HepG2 (cell line): ENCODE measurements around the gene CTDSPL2. TPM values are rescaled to one million over a fixed set of nuclear protein-coding genes. Genes with fewer than 3 reads are reported as not detected.

Source experiments
- ATAC-seq: fragments of 200-7000 bp; cut with Tn5 transposase; 3 replicates; pipeline ENCODE4 v1.9.1; 2020; ENCODE audit warnings: mild to moderate bottlenecking, moderate library complexity
- BruUV-seq: library from RNA; stranded (reverse); fragments of 400-500 nt; replicated peaks from 2 replicates; lab custom pipeline; 2021; lab: Mats Ljungman, UMichigan
- CTCF ChIA-PET: fragments of 300-600 bp; formaldehyde crosslinking; extraction: SDS; loops from one replicate; lab custom pipeline; 2021; ENCODE audit warnings: low total read pairs, inconsistent platforms, low intra/inter-chr PET ratio; lab: Yijun Ruan, JAX
- POLR2A ChIA-PET: fragments of 350-600 bp; sonication (Branson Sonifier 250); formaldehyde crosslinking; loops from one replicate; lab custom pipeline; 2020; ENCODE audit warnings: antibody characterized with exemption, inconsistent platforms; lab: Yijun Ruan, JAX
- DNase-seq: peaks from one replicate; pipeline ENCODE4 v3.0.0-alpha.2; 2015; ENCODE audit warnings: low spot score
- FAIRE-seq: peaks from 3 replicates; lab custom pipeline; 2011; peaks lifted over from hg19 to GRCh38; lab: Jason Lieb, UNC
- H2AFZ ChIP-seq: one replicate; pipeline ENCODE4 v1.6.1; 2011; ENCODE audit warnings: low read length, inconsistent platforms
- H3K27ac ChIP-seq: fragments of 300-600 bp; 3 replicates; pipeline ENCODE4 v1.8.0; 2011; ENCODE audit warnings: mixed run types, mild to moderate bottlenecking, mixed read lengths, low read length, inconsistent platforms; ENCODE audit not compliant: insufficient read depth; ENCODE audit errors: extremely low read length
- H3K27me3 ChIP-seq, 2 experiments: fragments of 200-600 bp in 1 of 2; 2 replicates in 1 of 2; 3 replicates in 1 of 2; pipeline versions ENCODE4 v1.6.0 to v1.8.0; 2011; ENCODE audit warnings: low read length in 2 of 2, mild to moderate bottlenecking in 2 of 2, moderate library complexity in 2 of 2, inconsistent platforms in 1 of 2; ENCODE audit not compliant: insufficient read depth in 2 of 2, control insufficient read depth in 1 of 2
- H3K36me3 ChIP-seq, 2 experiments: fragments of 200-600 bp in 1 of 2; replicated peaks in 1 of 2; 2 replicates in 1 of 2; 3 replicates in 1 of 2; pipeline versions ENCODE4 v1.5.1 to v1.8.0; 2011; ENCODE audit warnings: low read length in 2 of 2, inconsistent platforms in 1 of 2; ENCODE audit not compliant: insufficient read depth in 2 of 2, control insufficient read depth in 1 of 2
- H3K4me1 ChIP-seq: 2 replicates; pipeline ENCODE4 v1.5.1; 2012; ENCODE audit warnings: low read length, inconsistent platforms; ENCODE audit not compliant: insufficient read depth
- H3K4me2 ChIP-seq: 2 replicates; pipeline ENCODE4 v1.6.0; 2011; ENCODE audit warnings: low read depth, low read length, inconsistent platforms
- H3K4me3 ChIP-seq, 3 experiments: fragments of 200-600 bp in 1 of 3; sonication (generic), shearing (Covaris generic) in 1 of 3; replicated peaks in 1 of 3; 2 replicates each; pipeline ENCODE4 v1.5.1; 2011 to 2016; ENCODE audit warnings: low read length in 3 of 3, inconsistent platforms in 2 of 3, low read depth in 2 of 3, mild to moderate bottlenecking in 2 of 3, control low read depth in 1 of 3, mixed read lengths in 1 of 3; ENCODE audit not compliant: insufficient read depth in 1 of 3
- H3K79me2 ChIP-seq: one replicate; pipeline ENCODE4 v1.6.1; 2011; ENCODE audit warnings: low read length, inconsistent platforms; ENCODE audit not compliant: insufficient read depth
- H3K9ac ChIP-seq: 2 replicates; pipeline ENCODE4 v1.6.0; 2011; ENCODE audit warnings: mild to moderate bottlenecking, low read depth, low read length, inconsistent platforms; ENCODE audit not compliant: insufficient read depth
- H3K9me3 ChIP-seq: 2 replicates; pipeline ENCODE4 v1.5.1; 2012; ENCODE audit warnings: mild to moderate bottlenecking, low read length
- H4K20me1 ChIP-seq: 2 replicates; pipeline ENCODE4 v1.6.0; 2011; ENCODE audit warnings: inconsistent platforms, mild to moderate bottlenecking, low read length, moderate library complexity; ENCODE audit not compliant: insufficient read depth
- CREM ChIP-seq, 2 experiments: sonication (generic) in 1 of 2; formaldehyde crosslinking in 1 of 2; IDR thresholded peaks; 2 replicates each; pipeline versions ENCODE4 v1.4.0 to v1.6.1; 2016 to 2020; ENCODE audit warnings: antibody characterized with exemption in 1 of 2, mild to moderate bottlenecking in 1 of 2, missing genetic modification reagents in 1 of 2
- FOXK1 ChIP-seq: sonication (generic); formaldehyde crosslinking; IDR thresholded peaks from 2 replicates; pipeline ENCODE4 v1.4.0; 2020; ENCODE audit warnings: low read depth, missing genetic modification reagents, borderline replicate concordance
- GABPB1 ChIP-seq: IDR thresholded peaks from 2 replicates; pipeline ENCODE4 v1.6.1; 2016; ENCODE audit warnings: mild to moderate bottlenecking, missing genetic modification reagents, moderate library complexity, missing compliant biosample characterization
- NFKBIZ ChIP-seq: IDR thresholded peaks from 2 replicates; pipeline ENCODE4 v1.6.1; 2018; ENCODE audit warnings: missing genetic modification reagents, missing compliant biosample characterization
- PHF21A ChIP-seq: sonication (generic); formaldehyde crosslinking; IDR thresholded peaks from 2 replicates; pipeline ENCODE4 v1.5.0; 2020; ENCODE audit warnings: mild to moderate bottlenecking, missing genetic modification reagents
- ZNF260 ChIP-seq: sonication (generic); formaldehyde crosslinking; IDR thresholded peaks from 2 replicates; pipeline ENCODE4 v1.4.0; 2020; ENCODE audit warnings: missing genetic modification reagents, low read depth, mild to moderate bottlenecking, borderline replicate concordance
- ZNF3 ChIP-seq: IDR thresholded peaks from 2 replicates; pipeline ENCODE4 v1.7.0; 2017; ENCODE audit warnings: inconsistent platforms
- ZNF724P ChIP-seq: sonication (generic); formaldehyde crosslinking; IDR thresholded peaks from 2 replicates; pipeline ENCODE4 v1.8.0; 2022; ENCODE audit warnings: missing genetic modification reagents, borderline replicate concordance
- ZNF879 ChIP-seq: sonication (generic); formaldehyde crosslinking; IDR thresholded peaks from 2 replicates; pipeline ENCODE4 v1.8.1; 2023; ENCODE audit warnings: missing genetic modification reagents
- ZSCAN25 ChIP-seq: sonication (generic); formaldehyde crosslinking; IDR thresholded peaks from 2 replicates; pipeline ENCODE4 v1.8.0; 2022; ENCODE audit warnings: mild to moderate bottlenecking, missing genetic modification reagents
- WGBS: methylation state at CpG from one replicate; pipeline ENCODE4 v1.1.6; 2017; ENCODE audit warnings: low lambda C conversion rate; 5-methylcytosine and 5-hydroxymethylcytosine counted together
- in situ Hi-C: cut with HindIII; loops from 2 replicates; pipeline ENCODE4 v1.10.0; 2017; ENCODE audit warnings: low pct_unique_long_range_greater_than_20kb; ENCODE audit not compliant: extremely low pct_ligation_motif_present
- intact Hi-C: fragments of 100-400 bp; cut with micrococcal nuclease; formaldehyde crosslinking; loops from one replicate; pipeline ENCODE4 v1.10.0; 2022; ENCODE audit not compliant: unreplicated experiment
- polyA plus RNA-seq, 8 experiments: library from polyadenylated mRNA; depleted of rRNA in 3 of 8; stranded (reverse) in 7 of 8; unstranded in 1 of 8; fragments of >200 nt; fragmentation: Illumina TruSeq in 4 of 8; extraction: Trizol in 4 of 8; gene quantifications; 2 replicates each; pipeline versions ENCODE4 v1.2.1 to v1.2.3, GENCODE V29; 2011 to 2016; ENCODE audit warnings: low read depth in 4 of 8, missing spikeins in 1 of 8, mixed read lengths in 1 of 8; ENCODE audit not compliant: insufficient read depth in 1 of 8
- total RNA-seq, 5 experiments: library from RNA; depleted of rRNA; stranded (reverse); fragments of >200 nt; fragmentation: Illumina TruSeq; extraction: Trizol; gene quantifications; 2 replicates each; pipeline ENCODE4 v1.2.3, GENCODE V29; 2016; ENCODE audit warnings: low read depth in 1 of 5
- TF ChIP-seq, protein P1 (sequence below): IDR thresholded peaks from 2 replicates; pipeline ENCODE4 v1.6.1; 2012; ENCODE audit warnings: low read depth, low read length, improper control_type of control experiment
- TF ChIP-seq, protein P2 (sequence below): sonication (generic); formaldehyde crosslinking; IDR thresholded peaks from 2 replicates; pipeline ENCODE4 v1.8.0; 2022; ENCODE audit warnings: missing genetic modification reagents, mild to moderate bottlenecking, inconsistent platforms, borderline replicate concordance
- TF ChIP-seq, protein P3 (sequence below): sonication (generic); formaldehyde crosslinking; IDR thresholded peaks from 2 replicates; pipeline ENCODE4 v1.5.0; 2020; ENCODE audit warnings: mild to moderate bottlenecking, missing genetic modification reagents

CTDSPL2 gene
- total and polyA plus RNA-seq, 2 of the 13 experiments (the other 11 are each of a cell fraction or from before 2014, with no cell fraction given) = 37.4 to 56.2 TPM

DNA sequence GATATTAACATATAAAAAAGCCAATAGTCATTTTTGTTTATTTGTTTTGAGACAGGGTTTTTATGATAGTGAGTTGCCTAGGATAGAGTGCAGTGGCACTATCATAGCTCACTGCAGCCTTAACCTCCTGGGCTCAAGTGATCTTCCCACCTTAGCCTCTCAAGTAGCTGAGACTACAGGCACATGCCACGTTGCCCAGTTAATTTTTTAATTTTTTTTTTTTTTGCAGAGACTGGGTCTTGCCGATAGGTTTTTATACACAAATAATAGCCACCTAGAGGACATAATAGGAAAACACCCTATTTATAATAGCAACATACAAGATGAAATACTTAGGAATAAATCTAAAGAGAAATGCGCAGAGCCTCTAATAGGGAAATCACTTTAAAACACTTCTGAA lies 122.8 kb downstream of the CTDSPL2 start:
- Histone ChIP-seq H3K27ac (no peak overlapping the region), H4K20me1 (peaks cover 6% of the 10 kb centered on the region), H3K4me3 (no peak overlapping the region), H3K9ac (no peak overlapping the region), H3K36me3 (peaks cover 16 to 53% of the 10 kb centered on the region in 2 experiments), H3K4me2 (no peak overlapping the region), H3K9me3 (no peaks in the 10 kb centered on the region), H2AFZ (no peak overlapping the region), H3K27me3 (no peaks in the 10 kb centered on the region), H3K4me1 (no peaks in the 10 kb centered on the region), H3K79me2 (peaks cover 43% of the 10 kb centered on the region)
- DNase-seq (no peak), FAIRE-seq (no peak), ATAC-seq (no peak)
- in situ Hi-C loops (no loop called here), intact Hi-C loops (no loop called here)
- CTCF ChIA-PET = interaction anchor here (1.1 kb wide), 1 partner anchor 13 kb away, joined by 3 read pairs; the partner anchor contains the start of gene EIF3J
- TF ChIP-seq ZNF260 (CRISPR knock-in tag) (no peak), PHF21A (CRISPR knock-in tag) (no peak), FOXK1 (CRISPR knock-in tag) (no peak)
- TF ChIP-seq, protein P1, sequence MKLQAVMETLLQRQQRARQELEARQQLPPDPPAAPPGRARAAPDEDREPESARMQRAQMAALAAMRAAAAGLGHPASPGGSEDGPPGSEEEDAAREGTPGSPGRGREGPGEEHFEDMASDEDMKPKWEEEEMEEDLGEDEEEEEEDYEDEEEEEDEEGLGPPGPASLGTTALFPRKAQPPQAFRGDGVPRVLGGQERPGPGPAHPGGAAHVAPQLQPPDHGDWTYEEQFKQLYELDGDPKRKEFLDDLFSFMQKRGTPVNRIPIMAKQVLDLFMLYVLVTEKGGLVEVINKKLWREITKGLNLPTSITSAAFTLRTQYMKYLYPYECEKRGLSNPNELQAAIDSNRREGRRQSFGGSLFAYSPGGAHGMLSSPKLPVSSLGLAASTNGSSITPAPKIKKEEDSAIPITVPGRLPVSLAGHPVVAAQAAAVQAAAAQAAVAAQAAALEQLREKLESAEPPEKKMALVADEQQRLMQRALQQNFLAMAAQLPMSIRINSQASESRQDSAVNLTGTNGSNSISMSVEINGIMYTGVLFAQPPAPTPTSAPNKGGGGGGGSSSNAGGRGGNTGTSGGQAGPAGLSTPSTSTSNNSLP = peak; percentile 82
- POLR2A ChIA-PET = interaction anchor here (1.6 kb wide), 1 partner anchor 13 kb away, joined by 6 read pairs; the partner anchor contains the start of gene EIF3J
- BruUV-seq = no TSS peak
- 89% methylated on average over 3 of the region's 3 CpGs for WGBS

DNA sequence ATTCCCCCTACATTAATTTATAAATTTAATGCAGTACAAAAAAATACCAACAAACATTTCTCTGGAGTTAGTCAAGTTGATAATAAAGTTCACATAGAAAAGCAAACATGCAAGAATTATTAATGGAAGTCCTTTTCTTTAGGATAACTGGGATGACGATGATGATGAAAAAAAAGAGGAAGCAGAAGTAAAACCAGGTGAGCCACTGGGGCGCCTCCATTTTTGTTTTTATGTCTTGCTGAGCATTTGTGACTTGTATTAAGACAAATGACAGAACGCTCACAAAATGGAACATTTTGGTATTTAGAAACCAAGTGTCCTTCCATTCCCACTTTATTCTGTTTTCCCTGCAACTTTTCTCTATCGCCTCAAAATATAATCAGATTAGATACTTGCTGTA lies 123.3 kb downstream of the CTDSPL2 start:
- Histone ChIP-seq H2AFZ (no peak overlapping the region), H3K4me3 (no peak overlapping the region), H3K4me2 (no peak overlapping the region), H3K9ac (no peak overlapping the region), H4K20me1 (peaks cover 1% of the 10 kb centered on the region), H3K36me3 (peaks cover 18 to 57% of the 10 kb centered on the region in 2 experiments), H3K79me2 (peaks cover 38% of the 10 kb centered on the region), H3K9me3 (no peaks in the 10 kb centered on the region), H3K27me3 (no peaks in the 10 kb centered on the region), H3K4me1 (no peaks in the 10 kb centered on the region), H3K27ac (no peak overlapping the region)
- intact Hi-C loops (no loop called here), in situ Hi-C loops (no loop called here)
- WGBS = 98% methylated on average over 4 of the region's 4 CpGs
- DNase-seq (no peak), ATAC-seq (no peak), FAIRE-seq (no peak)
- ChIA-PET POLR2A (interaction anchor here (1.6 kb wide), 1 partner anchor 14 kb away, joined by 6 read pairs; the partner anchor contains the start of gene EIF3J), CTCF (no interaction called here)
- no TSS peak for BruUV-seq
- TF ChIP-seq ZNF3 (CRISPR knock-in tag) = no peak
- TF ChIP-seq ZSCAN25 (CRISPR knock-in tag) = no peak
- TF ChIP-seq GABPB1 (CRISPR knock-in tag) = no peak
- TF ChIP-seq ZNF879 (CRISPR knock-in tag) = no peak
- TF ChIP-seq, protein P2, sequence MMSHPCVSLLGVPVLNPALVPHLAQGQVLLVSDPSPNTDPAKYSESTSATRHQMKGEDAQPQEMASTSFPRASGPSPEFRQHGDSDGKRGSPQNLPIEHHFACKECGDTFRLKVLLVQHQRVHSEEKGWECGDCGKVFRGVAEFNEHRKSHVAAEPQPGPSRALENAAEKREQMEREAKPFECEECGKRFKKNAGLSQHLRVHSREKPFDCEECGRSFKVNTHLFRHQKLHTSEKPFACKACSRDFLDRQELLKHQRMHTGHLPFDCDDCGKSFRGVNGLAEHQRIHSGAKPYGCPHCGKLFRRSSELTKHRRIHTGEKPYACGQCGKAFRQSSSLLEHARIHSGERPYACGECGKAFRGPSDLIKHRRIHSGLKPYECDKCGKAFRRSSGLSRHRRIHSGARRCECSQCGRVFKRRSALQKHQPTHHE = no peak
- no peak for TF ChIP-seq NFKBIZ (CRISPR knock-in tag)
- TF ChIP-seq ZNF724P (CRISPR knock-in tag) = no peak
- no peak for TF ChIP-seq CREM (IDR thresholded peaks at IDR 0.05)
- TF ChIP-seq CREM (CRISPR knock-in tag; IDR thresholded peaks at IDR 0.05) = no peak
- TF ChIP-seq, protein P3, sequence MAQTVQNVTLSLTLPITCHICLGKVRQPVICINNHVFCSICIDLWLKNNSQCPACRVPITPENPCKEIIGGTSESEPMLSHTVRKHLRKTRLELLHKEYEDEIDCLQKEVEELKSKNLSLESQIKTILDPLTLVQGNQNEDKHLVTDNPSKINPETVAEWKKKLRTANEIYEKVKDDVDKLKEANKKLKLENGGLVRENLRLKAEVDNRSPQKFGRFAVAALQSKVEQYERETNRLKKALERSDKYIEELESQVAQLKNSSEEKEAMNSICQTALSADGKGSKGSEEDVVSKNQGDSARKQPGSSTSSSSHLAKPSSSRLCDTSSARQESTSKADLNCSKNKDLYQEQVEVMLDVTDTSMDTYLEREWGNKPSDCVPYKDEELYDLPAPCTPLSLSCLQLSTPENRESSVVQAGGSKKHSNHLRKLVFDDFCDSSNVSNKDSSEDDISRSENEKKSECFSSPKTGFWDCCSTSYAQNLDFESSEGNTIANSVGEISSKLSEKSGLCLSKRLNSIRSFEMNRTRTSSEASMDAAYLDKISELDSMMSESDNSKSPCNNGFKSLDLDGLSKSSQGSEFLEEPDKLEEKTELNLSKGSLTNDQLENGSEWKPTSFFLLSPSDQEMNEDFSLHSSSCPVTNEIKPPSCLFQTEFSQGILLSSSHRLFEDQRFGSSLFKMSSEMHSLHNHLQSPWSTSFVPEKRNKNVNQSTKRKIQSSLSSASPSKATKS (CRISPR knock-in tag) = no peak
